Stimulated activated naive B cell treated with anti-CD40 and anti-IgM and Interleukin-4, amounts not matched to agents 10 μg/mL and 1 μg/mL and 100 μg/mL, for 72 hours (primary cell): ENCODE measurements around the gene MKRN2.

ENCODE experiments used
- ATAC-seq, 2 donors: fragments of 150-1000 bp; cut with Tn5 transposase; replicated peaks; 2 replicates each; pipeline ENCODE4 v1.10.0; 2021; ENCODE audit warnings: moderate library complexity in 1 of 2
- DNase-seq: peaks from one replicate; pipeline ENCODE4 v3.0.0; 2021
- H3K27ac Mint-ChIP-seq: one replicate; pipeline ENCODE4 v1.8.0; 2022; ENCODE audit warnings: mild to moderate bottlenecking, mixed read lengths
- H3K27me3 Mint-ChIP-seq, 2 donors: one replicate each; pipeline ENCODE4 v1.8.0; 2022; ENCODE audit warnings: mixed read lengths in 2 of 2
- H3K36me3 Mint-ChIP-seq, 2 donors: one replicate each; pipeline ENCODE4 v1.8.0; 2022; ENCODE audit warnings: mixed read lengths in 2 of 2, mild to moderate bottlenecking in 1 of 2
- H3K4me1 Mint-ChIP-seq, 2 donors: one replicate each; pipeline ENCODE4 v1.8.0; 2022; ENCODE audit warnings: mixed read lengths in 2 of 2, mild to moderate bottlenecking in 1 of 2
- H3K4me3 Mint-ChIP-seq, 2 donors: one replicate each; pipeline ENCODE4 v1.8.0; 2022; ENCODE audit warnings: mild to moderate bottlenecking in 2 of 2, mixed read lengths in 2 of 2, moderate library complexity in 1 of 2
- H3K9me3 Mint-ChIP-seq, 2 donors: one replicate each; pipeline ENCODE4 v1.8.0; 2022; ENCODE audit warnings: mixed read lengths in 2 of 2, mild to moderate bottlenecking in 1 of 2

Gene MKRN2

DNA sequence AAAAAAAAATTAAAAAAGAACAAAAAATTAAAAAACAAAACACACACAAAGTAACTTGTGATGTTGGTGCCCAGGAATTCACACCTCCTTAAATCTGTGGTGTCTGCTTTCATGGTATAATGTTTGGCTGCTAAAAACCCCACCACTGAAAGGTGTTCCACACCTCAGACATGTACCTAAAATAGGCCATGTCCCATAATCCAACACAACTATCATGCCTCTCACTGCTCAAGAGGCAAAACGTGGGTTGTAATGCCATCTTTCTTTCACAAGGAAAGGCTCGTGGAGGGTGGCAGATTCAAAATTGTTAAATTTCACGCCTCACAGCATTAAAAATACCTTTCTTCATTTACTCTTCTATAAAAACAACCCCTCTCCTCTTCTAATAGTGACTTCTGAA lies 29.5 kb downstream of the MKRN2 start:
- no peak for ATAC-seq
- no peak overlapping the region for H3K4me3 Mint-ChIP-seq
- peaks cover 41 to 51% of the 10 kb centered on the region in 2 donors for H3K36me3 Mint-ChIP-seq
- no peaks in the 10 kb centered on the region for H3K27me3 Mint-ChIP-seq
- H3K9me3 Mint-ChIP-seq = no peaks in the 10 kb centered on the region
- peak overlapping the region; percentile 78 for H3K27ac Mint-ChIP-seq
- H3K4me1 Mint-ChIP-seq = peaks cover 11 to 20% of the 10 kb centered on the region in 2 donors
- no peak for DNase-seq

DNA sequence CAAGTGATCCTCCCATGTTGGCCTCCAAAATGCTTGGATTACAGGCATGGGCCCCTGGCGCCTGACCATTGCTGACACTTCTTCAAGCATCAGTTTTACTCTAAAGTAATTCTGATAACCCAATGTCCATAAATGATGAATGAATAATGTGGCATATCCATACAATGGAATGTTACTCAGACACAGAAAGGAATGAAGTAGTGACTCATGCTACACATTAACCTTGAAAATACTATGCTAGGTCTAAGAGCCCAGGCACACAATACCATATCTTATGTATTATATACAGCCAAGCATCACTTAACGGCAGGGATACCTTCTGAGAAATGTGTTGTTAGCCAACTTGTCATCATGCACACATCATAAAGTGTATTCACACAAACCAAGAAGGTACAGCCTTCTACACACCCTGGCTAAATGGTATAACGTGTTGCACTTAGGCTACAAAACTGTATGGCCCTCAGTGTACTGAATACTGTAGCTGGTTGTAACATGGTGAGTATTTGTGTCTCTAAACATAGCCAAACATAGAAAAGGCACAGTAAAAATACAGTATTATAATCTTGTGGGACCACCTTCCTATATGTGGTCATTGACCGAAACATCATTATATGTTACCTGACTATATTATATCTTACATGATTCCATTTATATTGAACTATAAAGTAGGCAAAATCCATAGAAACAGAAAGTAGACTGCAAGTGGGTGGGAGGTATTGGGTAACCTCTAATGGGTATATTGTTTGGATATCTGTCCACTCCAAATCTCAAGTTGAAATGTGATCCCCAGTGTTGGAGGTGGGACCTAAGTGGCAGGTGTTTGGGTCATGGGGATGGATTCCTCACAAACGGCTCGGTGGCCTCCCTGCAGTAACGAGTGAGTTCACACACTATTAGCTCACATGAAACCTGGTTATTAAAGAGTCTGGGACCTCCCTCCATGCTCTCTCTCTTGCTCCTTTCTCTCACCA lies 31.4 kb downstream of the MKRN2 start:
- Mint-ChIP-seq H3K9me3 (no peaks in the 10 kb centered on the region), H3K27me3 (no peaks in the 10 kb centered on the region), H3K4me3 (no peak overlapping the region), H3K4me1 (peaks cover 17 to 27% of the 10 kb centered on the region in 2 donors), H3K27ac (no peak overlapping the region), H3K36me3 (peaks cover 45 to 58% of the 10 kb centered on the region in 2 donors)
- ATAC-seq (no peak), DNase-seq (no peak)

DNA sequence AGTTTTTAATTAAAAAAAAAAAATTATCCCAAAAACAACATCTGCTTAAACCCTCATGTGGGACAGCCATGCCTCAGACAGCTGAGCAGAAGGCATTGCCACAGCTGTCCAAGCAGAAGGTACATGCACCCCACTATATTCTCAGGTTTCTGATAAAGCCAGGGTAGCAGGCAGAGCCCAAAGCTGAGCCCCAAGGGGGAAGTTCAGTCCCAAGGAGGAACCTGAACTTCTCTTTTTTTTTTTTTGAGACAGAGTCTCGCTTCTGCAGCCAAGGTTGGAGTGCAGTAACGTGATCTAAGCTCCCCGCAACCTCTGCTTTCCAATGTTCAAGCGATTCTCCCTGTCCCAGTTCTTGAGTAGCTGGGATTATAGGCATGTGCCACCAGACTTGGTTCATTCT lies 33.2 kb downstream of the MKRN2 start:
- peaks cover 19 to 27% of the 10 kb centered on the region in 2 donors for H3K4me1 Mint-ChIP-seq
- H3K36me3 Mint-ChIP-seq = peaks cover 47 to 59% of the 10 kb centered on the region in 2 donors
- ATAC-seq = peak; percentile 79 to 84
- H3K27me3 Mint-ChIP-seq = no peaks in the 10 kb centered on the region
- no peak for DNase-seq
- H3K27ac Mint-ChIP-seq = peak overlapping the region; percentile 56
- H3K9me3 Mint-ChIP-seq = no peaks in the 10 kb centered on the region
- no peak overlapping the region for H3K4me3 Mint-ChIP-seq

DNA sequence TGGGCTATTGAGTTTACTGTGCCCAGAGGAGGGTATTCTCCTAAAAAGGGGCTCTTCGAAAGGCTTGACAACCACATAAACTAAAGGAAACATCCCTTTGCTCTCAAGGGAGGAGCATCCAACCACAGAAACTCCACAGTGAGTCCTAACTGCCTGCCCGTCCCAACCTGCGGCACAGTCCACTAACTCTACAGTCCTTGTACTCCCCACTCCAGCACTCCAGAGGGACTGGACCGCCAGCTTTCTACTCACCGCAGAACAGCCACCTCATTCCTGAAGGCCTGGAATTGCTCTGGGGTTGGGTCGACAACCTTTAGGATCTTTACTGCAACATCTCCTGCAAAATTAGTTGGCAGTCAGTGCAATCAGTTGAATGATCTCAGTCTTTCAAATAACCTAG lies 34.6 kb downstream of the MKRN2 start:
- Mint-ChIP-seq H3K4me1 (peaks cover 18 to 20% of the 10 kb centered on the region in 2 donors), H3K9me3 (no peaks in the 10 kb centered on the region), H3K4me3 (peak overlapping the region in 1 of 2 donors; percentile 32), H3K36me3 (peaks cover 49 to 57% of the 10 kb centered on the region in 2 donors), H3K27ac (peak overlapping the region; percentile 79), H3K27me3 (no peaks in the 10 kb centered on the region)
- ATAC-seq (no peak), DNase-seq (no peak)

DNA sequence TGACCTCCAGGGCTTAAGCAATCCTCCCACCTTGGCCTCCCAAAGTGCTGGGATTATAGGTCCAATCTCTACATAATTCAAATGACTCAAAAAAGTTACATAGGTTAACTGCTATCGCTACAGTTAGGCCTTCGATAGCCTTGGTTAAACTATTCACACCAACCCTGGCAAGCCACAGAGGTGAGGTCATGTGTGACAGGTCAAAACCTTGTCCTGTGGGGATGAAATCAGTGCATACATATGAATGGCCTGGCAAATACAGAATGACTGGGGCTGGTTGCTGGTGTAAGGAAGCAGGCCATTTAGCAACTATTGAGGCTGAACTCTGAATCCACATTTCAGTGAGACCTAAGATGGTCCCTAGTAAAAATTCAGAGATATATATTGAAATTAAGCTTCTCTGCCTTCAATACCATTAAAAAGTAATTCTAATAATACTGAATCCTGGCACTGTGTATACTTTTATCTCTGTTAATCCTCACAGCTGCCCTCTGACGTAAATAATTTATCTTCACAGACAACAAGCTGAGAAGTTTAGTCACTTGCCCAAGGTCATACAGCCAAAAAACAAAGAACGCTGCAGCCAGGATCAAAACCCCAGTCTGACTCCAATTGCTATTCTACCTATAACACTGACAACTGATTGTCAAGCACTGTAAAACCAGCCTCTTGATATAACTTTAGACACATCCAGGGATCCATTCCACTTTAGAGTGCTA lies 35.3 kb downstream of the MKRN2 start:
- Mint-ChIP-seq H3K9me3 (no peaks in the 10 kb centered on the region), H3K27ac (no peak overlapping the region), H3K27me3 (no peaks in the 10 kb centered on the region), H3K4me1 (peaks cover 18 to 20% of the 10 kb centered on the region in 2 donors), H3K36me3 (peaks cover 54 to 63% of the 10 kb centered on the region in 2 donors), H3K4me3 (no peak overlapping the region)
- ATAC-seq (no peak), DNase-seq (no peak)

DNA sequence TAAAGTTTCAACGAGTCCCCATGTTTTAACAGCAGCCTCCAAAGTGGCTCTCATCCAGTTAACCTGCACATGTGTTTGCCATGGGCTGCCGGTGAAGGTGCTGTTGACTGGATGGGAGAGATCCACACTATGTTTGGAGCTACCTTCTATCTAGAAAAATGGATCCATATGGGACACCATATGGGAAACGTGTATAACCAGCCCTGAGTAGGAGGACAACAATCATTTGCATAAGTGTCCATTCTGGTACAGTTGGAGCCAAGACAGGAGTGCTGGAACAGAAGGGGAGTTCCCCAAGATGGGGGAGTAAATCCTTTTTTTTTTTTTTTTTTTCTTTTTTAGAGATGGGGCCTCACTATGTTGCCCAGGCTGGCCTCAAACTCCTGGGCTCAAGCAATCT lies 36.6 kb downstream of the MKRN2 start:
- H3K4me3 Mint-ChIP-seq = no peak overlapping the region
- H3K36me3 Mint-ChIP-seq = peaks cover 57 to 64% of the 10 kb centered on the region in 2 donors
- no peaks in the 10 kb centered on the region for H3K9me3 Mint-ChIP-seq
- ATAC-seq (no peak), DNase-seq (no peak)
- H3K4me1 Mint-ChIP-seq = peaks cover 18 to 20% of the 10 kb centered on the region in 2 donors
- no peaks in the 10 kb centered on the region for H3K27me3 Mint-ChIP-seq
- peak overlapping the region; percentile 59 for H3K27ac Mint-ChIP-seq

DNA sequence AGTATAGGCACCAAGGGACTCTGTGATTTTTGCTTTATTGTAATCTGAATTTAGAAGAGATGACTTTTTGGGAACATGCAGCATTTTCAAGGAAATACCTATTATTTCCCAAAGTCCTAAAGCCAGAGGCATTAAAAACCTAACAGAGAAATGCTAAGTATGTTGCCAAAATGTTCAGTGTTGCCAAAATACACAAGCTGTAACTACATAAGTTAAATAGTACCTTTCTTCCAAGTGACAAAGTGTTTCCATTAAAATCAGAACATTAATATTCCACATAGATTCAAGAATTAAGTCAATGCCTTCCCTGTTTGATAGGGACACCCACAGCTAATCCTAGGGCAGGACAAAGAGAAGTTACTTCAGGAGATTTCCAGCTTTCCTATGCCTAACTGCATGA lies 42.0 kb downstream of the MKRN2 start:
- Mint-ChIP-seq H3K9me3 (no peaks in the 10 kb centered on the region), H3K27me3 (no peaks in the 10 kb centered on the region), H3K4me3 (no peak overlapping the region), H3K4me1 (peaks cover 0 to 4% of the 10 kb centered on the region in 2 donors), H3K27ac (no peak overlapping the region), H3K36me3 (peaks cover 36 to 50% of the 10 kb centered on the region in 2 donors)
- DNase-seq (no peak), ATAC-seq (no peak)

DNA sequence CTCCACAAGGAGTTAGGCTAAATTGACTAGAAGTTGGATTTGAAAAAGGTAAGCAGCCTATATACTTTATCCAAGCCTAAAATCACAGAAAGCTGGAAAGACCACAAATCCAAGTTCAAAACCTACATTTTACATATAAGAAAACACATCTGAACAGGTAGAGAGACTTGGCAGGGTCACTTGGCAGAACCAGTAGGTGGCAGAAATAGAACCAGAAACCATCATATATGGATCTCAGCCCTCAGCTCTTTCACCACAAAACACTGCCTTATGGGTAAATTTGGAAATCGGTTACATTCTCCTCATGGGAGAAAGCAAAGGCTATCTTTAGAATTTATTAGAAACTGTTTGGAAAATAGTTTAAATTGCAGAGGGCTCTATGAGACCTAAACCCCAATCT lies 44.2 kb downstream of the MKRN2 start:
- Mint-ChIP-seq H3K27ac (no peak overlapping the region), H3K9me3 (no peaks in the 10 kb centered on the region), H3K27me3 (no peaks in the 10 kb centered on the region), H3K4me3 (no peak overlapping the region), H3K4me1 (peaks cover 0 to 1% of the 10 kb centered on the region in 2 donors), H3K36me3 (peaks cover 21 to 36% of the 10 kb centered on the region in 2 donors)
- no peak for ATAC-seq
- no peak for DNase-seq

DNA sequence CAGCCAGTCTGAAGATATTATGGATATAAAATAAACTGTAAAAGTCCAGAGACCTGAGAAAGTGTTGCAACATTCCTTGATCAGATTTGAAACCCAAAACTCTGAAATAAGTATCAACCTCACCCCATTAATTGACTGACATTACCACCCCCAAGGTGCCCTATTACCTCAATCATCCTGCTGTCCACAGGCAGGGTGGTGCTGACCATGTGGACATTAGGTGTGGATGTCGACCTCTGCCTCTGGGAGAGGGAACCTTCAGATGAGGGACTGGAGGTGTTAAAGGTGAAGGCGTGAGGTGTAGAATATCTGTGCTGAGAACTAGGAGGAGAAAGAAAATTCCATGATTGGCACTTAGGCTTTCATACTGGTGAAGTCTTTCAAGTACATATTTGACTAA lies 47.1 kb downstream of the MKRN2 start:
- Mint-ChIP-seq H3K4me3 (no peak overlapping the region), H3K4me1 (peaks cover 0 to 1% of the 10 kb centered on the region in 2 donors), H3K36me3 (peaks cover 13 to 34% of the 10 kb centered on the region in 2 donors), H3K9me3 (no peaks in the 10 kb centered on the region), H3K27me3 (no peaks in the 10 kb centered on the region), H3K27ac (no peak overlapping the region)
- no peak for DNase-seq
- ATAC-seq = no peak

DNA sequence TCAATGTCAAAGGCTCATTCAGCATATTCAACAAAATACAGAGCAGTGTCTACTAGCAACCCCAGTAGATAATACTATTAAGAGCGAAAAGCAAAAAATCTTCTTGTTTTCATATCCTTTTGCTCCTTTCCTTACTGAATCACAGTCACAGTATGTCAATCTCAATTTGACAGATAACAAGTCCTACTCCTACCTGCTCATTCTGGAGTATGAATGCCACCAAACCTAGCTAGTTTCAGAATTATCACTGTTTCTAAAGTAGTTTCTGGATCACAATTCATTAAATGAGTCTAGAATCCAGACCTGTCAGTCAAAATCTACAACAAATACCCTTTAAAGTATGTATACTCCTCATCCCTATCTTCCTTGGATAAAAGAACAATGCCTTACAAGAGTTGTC lies 51.5 kb downstream of the MKRN2 start:
- Mint-ChIP-seq H3K4me3 (no peak overlapping the region), H3K36me3 (peaks cover 11 to 33% of the 10 kb centered on the region in 2 donors), H3K27ac (no peak overlapping the region), H3K27me3 (no peaks in the 10 kb centered on the region), H3K9me3 (no peaks in the 10 kb centered on the region), H3K4me1 (peaks cover under 1 to 2% of the 10 kb centered on the region in 2 donors)
- no peak for DNase-seq
- no peak for ATAC-seq

DNA sequence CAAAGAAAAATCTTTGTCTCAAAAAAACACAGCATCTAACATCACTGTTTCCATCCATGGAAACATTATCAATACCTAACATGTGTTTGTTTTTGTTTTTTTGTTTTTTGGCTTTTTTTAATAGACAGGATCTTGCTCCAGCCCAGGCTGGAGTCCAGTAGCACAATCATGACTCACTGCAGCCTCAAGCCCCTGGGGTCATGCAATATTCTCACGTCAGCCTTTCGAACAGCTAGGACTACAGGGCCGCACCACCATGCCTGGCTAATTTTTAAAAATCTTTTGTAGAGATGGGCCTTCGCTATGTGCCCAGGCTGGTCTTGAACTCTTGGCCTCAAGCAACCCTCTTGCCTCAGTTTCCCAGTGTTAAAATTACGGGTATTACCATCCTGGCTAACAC lies 54.2 kb downstream of the MKRN2 start:
- Mint-ChIP-seq H3K27me3 (no peaks in the 10 kb centered on the region), H3K4me1 (peaks cover 8 to 13% of the 10 kb centered on the region in 2 donors), H3K36me3 (peaks cover 13 to 37% of the 10 kb centered on the region in 2 donors), H3K9me3 (no peaks in the 10 kb centered on the region), H3K27ac (no peak overlapping the region), H3K4me3 (no peak overlapping the region)
- no peak for ATAC-seq
- no peak for DNase-seq

DNA sequence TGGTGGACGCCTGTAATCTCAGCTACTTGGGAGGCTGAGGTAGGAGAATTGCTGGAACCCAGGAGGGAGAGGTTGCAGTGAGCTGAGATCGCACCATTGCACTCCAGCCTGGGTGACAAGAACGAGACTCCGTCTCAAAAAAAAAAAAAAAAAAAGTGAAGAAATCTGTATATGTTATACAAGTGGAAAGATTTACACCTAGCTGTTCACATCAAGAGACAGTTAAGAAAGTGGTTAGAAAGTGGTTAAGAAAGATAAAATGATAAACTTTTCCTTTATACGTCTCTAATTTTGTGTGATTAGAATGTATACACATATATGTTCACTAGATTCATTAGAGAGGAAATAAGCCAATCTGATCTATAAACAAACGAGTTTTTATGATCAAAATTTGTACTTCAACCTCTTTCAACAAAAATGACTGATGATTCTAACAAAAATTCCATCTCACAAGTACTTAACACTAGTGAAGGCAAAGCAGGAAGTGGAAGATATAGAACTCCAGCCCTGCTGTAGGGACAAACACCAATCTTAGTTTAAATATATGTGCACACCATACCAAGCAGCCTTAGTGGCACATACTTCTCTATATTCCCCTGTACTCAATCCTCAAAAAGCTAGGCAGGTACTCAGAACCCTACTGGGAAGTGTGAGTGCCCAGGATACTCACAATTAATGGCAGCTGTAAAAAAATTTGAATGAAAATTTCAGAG lies 55.8 kb downstream of the MKRN2 start:
- H3K27me3 Mint-ChIP-seq = no peaks in the 10 kb centered on the region
- ATAC-seq = no peak
- DNase-seq = no peak
- H3K36me3 Mint-ChIP-seq = peaks cover 17 to 38% of the 10 kb centered on the region in 2 donors
- no peak overlapping the region for H3K4me3 Mint-ChIP-seq
- no peaks in the 10 kb centered on the region for H3K9me3 Mint-ChIP-seq
- peaks cover 9 to 15% of the 10 kb centered on the region in 2 donors for H3K4me1 Mint-ChIP-seq
- H3K27ac Mint-ChIP-seq = no peak overlapping the region

DNA sequence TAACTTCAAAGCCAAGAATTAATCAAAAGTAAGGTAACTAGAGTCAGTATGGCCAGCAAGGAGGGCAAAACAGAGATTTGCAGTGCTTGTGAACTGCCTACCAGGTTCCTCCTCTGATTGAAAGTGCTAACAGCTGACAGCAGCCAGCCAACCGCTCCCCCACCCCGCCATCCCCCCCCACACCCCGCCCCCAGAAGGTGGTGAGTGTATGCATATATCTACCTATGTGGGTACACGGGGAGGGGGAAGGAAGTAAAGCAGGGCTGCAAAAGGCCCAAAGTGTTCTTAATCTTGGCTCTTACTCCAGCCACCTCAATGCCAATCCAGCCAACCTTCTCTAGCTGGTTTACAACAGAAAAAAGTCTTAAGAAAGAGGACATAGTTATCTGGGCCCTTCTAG lies 56.4 kb downstream of the MKRN2 start:
- ATAC-seq (no peak), DNase-seq (no peak)
- H3K9me3 Mint-ChIP-seq = no peaks in the 10 kb centered on the region
- H3K27ac Mint-ChIP-seq = peak overlapping the region; percentile 4
- H3K36me3 Mint-ChIP-seq = peaks cover 19 to 42% of the 10 kb centered on the region in 2 donors
- peaks cover 9 to 19% of the 10 kb centered on the region in 2 donors for H3K4me1 Mint-ChIP-seq
- no peaks in the 10 kb centered on the region for H3K27me3 Mint-ChIP-seq
- H3K4me3 Mint-ChIP-seq = no peak overlapping the region

DNA sequence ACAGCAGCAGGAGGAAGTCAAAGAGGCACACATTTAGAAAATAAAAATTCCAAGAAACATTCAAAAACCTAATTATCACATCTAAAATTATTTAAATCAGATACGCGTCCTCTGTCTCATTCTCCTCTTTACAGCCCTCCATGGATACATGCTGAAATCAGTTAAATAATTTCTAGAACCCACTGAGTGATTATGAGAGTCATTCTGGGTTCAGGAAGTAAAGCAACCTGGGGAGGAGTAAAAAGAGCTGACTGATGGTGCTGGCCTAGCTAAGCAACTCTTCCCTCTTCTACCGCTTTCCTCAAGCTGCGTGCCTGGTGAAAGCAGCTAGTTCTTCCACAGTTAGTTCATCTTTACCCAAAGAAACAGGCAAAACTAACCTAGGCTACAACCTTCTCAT lies 58.4 kb downstream of the MKRN2 start:
- H3K4me3 Mint-ChIP-seq = no peak overlapping the region
- peaks cover 19 to 41% of the 10 kb centered on the region in 2 donors for H3K36me3 Mint-ChIP-seq
- DNase-seq (no peak), ATAC-seq (no peak)
- no peak overlapping the region for H3K27ac Mint-ChIP-seq
- no peaks in the 10 kb centered on the region for H3K9me3 Mint-ChIP-seq
- no peaks in the 10 kb centered on the region for H3K27me3 Mint-ChIP-seq
- peaks cover 9 to 20% of the 10 kb centered on the region in 2 donors for H3K4me1 Mint-ChIP-seq
